Lower leg skin (tissue), 4 donors: ENCODE results near the gene RAB11FIP3. TPM values are rescaled to one million over a fixed set of nuclear protein-coding genes. Genes with fewer than 3 reads are reported as not detected.
A peak's percentile ranks its signal among the peaks of the same experiment; 100 is the strongest.

Experiments
- DNase-seq, 2 donors: peaks; one replicate each; pipeline ENCODE4 v3.0.0-alpha.2; 2019; ENCODE audit warnings: low spot score in 2 of 2
- H3K4me3 ChIP-seq: fragments of 200-600 bp; sonication (generic); 2 replicates; pipeline ENCODE4 v1.5.1; 2017; ENCODE audit warnings: mild to moderate bottlenecking, low read depth; ENCODE audit not compliant: poor library complexity, severe bottlenecking
- POLR2A ChIP-seq, 2 donors: fragments of 450-650 bp; IDR thresholded peaks; one replicate each; pipeline ENCODE4 v1.6.1; 2016 to 2017; ENCODE audit warnings: antibody characterized with exemption in 2 of 2, mild to moderate bottlenecking in 1 of 2, moderate library complexity in 1 of 2
- WGBS, 2 donors: methylation state at CpG; one replicate each; pipeline ENCODE4 v1.1.5; 2018; 5-methylcytosine and 5-hydroxymethylcytosine counted together
- intact Hi-C: fragments of 100-400 bp; cut with DNase I; formaldehyde crosslinking; loops from one replicate; pipeline ENCODE4 v1.15.0; 2023; ENCODE audit warnings: low total_unique reads
- total RNA-seq, 4 donors: library from RNA; depleted of rRNA; stranded (reverse); fragments of >200 nt; gene quantifications; one replicate each; pipeline ENCODE4 v1.1.0, GENCODE V29; 2016
- TF ChIP-seq, protein P1 (sequence below), 3 donors: fragments of 450-650 bp; IDR thresholded peaks; one replicate each; pipeline ENCODE4 v1.5.1; 2016; ENCODE audit warnings: antibody characterized with exemption in 3 of 3, mild to moderate bottlenecking in 3 of 3, moderate library complexity in 2 of 3

Gene RAB11FIP3
- total RNA-seq, 4 donors from 2014 or later = 22.1 to 66.3 (median 27.7) TPM

DNA sequence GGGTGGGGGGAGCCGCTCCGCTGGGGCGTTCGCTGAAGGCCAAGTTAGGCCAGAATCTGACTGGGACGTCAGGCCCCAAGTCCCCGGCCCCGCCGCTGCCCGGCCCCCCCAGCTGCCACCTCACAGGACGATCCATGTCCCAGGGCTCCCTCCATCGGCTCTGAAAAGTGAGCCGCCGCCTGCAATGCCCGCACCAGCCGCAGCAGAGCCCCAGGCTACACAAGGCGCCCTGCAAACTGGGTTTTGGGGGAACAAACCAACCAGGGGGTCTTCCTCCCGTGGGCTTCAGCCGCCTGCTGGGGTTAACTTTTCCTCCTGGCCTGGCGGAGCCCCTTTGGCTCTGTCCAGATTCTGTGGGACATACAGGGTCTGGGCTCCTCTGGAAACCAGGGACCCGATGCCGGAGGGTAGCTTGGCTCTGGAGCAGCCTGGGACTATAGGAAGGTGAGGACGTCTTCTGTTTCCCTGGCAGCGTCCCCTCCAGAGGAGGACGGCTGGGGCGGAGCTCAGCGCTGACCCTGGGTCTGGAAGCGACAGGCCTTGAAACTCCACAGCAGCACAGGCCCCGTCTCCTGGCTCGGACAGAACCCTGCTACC lies 27.6 kb upstream of the RAB11FIP3 start:
- TF ChIP-seq POLR2A (IDR thresholded peaks at IDR 0.05) = no peak
- TF ChIP-seq, protein P1, sequence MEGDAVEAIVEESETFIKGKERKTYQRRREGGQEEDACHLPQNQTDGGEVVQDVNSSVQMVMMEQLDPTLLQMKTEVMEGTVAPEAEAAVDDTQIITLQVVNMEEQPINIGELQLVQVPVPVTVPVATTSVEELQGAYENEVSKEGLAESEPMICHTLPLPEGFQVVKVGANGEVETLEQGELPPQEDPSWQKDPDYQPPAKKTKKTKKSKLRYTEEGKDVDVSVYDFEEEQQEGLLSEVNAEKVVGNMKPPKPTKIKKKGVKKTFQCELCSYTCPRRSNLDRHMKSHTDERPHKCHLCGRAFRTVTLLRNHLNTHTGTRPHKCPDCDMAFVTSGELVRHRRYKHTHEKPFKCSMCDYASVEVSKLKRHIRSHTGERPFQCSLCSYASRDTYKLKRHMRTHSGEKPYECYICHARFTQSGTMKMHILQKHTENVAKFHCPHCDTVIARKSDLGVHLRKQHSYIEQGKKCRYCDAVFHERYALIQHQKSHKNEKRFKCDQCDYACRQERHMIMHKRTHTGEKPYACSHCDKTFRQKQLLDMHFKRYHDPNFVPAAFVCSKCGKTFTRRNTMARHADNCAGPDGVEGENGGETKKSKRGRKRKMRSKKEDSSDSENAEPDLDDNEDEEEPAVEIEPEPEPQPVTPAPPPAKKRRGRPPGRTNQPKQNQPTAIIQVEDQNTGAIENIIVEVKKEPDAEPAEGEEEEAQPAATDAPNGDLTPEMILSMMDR (IDR thresholded peaks at IDR 0.05) = peak in 1 of 3 donors; percentile 18
- 28 to 56% methylated on average over 14 to 29 of the region's 29 CpGs for WGBS, 2 donors
- intact Hi-C loops = no loop called here
- peak in 1 of 2 donors; percentile 94 for DNase-seq
- no peak overlapping the region for H3K4me3 ChIP-seq

DNA sequence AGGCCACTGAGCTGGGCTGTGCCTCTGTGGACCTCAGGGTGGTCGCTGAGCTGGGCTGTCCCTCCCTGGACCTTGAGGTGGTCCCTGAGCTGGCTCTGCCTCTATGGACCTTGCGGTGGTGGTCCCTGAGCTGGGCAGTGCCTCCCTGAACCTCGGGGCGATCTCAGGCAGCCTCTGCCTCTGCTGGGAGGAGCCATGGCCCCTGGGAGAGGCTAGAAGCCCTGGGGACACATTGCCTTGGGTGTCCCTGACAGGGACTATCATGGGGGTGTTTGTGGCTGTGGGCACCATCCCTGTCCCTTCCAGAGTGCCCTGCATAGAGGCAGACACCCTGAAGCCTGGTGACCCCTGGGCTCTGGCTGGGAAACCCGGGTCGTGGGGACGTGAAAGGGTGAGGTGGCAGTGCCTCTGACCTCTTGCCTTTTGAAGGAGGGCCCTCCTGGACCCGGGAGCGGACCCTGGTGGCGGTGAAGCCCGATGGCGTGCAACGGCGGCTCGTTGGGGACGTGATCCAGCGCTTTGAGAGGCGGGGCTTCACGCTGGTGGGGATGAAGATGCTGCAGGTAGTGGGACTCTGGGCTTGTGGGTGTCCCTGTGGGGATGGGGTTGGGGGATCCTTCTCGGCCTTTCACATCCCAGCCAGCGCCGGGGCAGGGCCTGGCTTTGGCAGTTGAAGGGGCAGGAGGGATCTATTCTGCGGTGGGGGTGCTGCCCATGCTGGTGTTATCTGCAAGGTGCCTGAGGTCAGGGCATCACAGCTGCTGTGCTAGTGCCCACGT lies 26.7 kb upstream of the RAB11FIP3 start:
- no peak for DNase-seq
- 85 to 86% methylated on average over 21 to 24 of the region's 24 CpGs for WGBS, 2 donors

DNA sequence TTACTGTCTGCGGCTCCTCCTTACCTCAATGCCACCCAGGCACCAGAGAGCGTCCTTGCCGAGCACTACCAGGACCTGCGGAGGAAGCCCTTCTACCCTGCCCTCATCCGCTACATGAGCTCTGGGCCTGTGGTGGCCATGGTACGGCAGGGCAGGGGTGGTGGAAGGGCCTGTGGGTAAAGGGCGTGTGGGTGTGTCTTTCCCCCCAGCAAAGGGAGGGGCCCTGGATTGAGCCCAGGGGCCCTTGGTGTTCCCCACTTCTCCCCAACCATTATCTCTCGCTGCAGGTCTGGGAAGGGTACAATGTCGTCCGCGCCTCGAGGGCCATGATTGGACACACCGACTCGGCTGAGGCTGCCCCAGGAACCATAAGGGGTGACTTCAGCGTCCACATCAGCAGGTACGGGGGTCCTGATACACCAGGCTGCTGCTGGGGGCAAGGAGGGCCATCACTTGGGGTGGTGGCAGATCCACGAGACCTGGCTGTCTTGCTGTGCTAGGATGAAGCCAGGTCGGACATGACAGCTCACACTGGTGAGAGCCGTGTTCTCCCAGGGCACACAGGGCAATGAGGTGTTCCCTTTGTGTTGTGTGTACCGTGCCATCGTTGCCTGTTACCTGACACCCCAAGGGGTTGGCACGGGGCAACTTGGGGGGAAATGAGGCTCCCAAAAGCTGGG lies 26.0 kb upstream of the RAB11FIP3 start:
- intact Hi-C loops = no loop called here
- DNase-seq = no peak
- no peak overlapping the region for H3K4me3 ChIP-seq
- WGBS, 2 donors = 79 to 88% methylated on average over 13 to 22 of the region's 22 CpGs
- no peak for TF ChIP-seq POLR2A (IDR thresholded peaks at IDR 0.05)
- TF ChIP-seq, protein P1 (IDR thresholded peaks at IDR 0.05) = no peak

More for the DNA sequence above, 26.7 kb upstream of the RAB11FIP3 start:
- H3K4me3 ChIP-seq = no peak overlapping the region
- intact Hi-C loops = no loop called here
- no peak for TF ChIP-seq POLR2A (IDR thresholded peaks at IDR 0.05)
- TF ChIP-seq, protein P1 (IDR thresholded peaks at IDR 0.05) = no peak

DNA sequence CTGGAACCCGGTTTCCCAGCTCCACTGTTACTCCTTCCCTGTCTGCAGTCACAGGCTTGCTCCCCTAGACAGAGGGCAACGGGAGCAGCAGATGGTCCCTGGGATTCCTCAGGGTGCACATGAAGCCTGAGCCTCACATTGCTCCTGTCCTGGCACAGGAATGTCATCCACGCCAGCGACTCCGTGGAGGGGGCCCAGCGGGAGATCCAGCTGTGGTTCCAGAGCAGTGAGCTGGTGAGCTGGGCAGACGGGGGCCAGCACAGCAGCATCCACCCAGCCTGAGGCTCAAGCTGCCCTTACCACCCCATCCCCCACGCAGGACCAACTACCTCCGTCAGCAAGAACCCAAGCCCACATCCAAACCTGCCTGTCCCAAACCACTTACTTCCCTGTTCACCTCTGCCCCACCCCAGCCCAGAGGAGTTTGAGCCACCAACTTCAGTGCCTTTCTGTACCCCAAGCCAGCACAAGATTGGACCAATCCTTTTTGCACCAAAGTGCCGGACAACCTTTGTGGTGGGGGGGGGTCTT lies 25.3 kb upstream of the RAB11FIP3 start:
- TF ChIP-seq, protein P1 (IDR thresholded peaks at IDR 0.05) = no peak
- no peak for TF ChIP-seq POLR2A (IDR thresholded peaks at IDR 0.05)
- intact Hi-C loops = no loop called here
- no peak for DNase-seq
- peak overlapping the region; percentile 77 for H3K4me3 ChIP-seq
- WGBS, 2 donors = 57 to 72% methylated on average over 6 to 10 of the region's 10 CpGs

DNA sequence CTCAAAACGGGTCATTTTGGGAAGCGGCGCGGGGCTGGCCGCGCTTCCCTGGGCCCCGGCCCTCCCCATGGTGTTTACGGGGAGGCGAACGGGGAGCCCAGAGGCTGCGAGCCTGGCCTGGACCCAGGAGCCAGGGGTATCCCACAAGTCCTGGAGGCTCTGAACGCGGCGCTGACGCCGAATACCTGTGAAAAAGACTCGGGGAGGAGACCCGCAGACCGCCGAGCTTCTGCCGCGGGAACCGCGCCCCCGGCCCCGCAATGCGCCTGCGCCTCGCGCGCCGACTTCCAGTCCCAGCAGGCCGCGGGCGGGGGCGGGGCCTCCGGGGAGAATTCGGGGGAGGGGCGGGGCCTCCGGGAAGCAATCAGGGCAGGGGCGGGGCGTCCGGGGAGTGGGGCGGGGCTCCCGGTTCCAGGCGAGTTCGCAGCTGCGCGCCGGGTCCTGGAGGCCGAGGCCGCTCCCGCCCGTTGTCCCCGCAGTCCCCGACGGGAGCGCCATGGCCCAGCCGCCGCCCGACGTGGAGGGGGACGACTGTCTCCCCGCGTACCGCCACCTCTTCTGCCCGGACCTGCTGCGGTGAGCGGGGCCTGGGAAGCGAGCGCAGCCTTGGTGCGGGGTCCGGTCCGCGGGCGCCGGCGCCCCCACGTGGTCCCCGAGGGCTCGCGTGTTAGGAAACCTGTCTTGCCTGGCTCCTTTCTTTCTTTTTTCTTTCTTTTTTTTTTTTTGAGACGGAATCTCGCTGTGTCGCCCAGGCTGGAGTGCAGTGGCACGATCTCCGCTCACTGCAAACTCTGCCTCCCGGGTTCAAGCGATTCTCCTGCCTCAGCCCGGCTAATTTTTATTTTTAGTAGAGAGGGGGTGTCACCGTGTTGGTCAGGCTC lies 23.7 kb upstream of the RAB11FIP3 start, which contains the start of gene DECR2:
Gene DECR2 (plus strand): TSS at position 418 of the 881 bp plus-strand sequence. CDS start 79 bp downstream, at position 497.
- intact Hi-C loops = no loop called here
- H3K4me3 ChIP-seq = peak within 1 kb of the TSS; percentile 77
- peak; percentile 93 to 99 for DNase-seq
- peak in 1 of 2 donors; percentile 65 for TF ChIP-seq POLR2A (IDR thresholded peaks at IDR 0.05)
- TF ChIP-seq, protein P1 (IDR thresholded peaks at IDR 0.05) = no peak
- WGBS, 2 donors = 1 to 2% methylated on average over 43 to 44 of the region's 91 CpGs
